Osteocyte (in vitro differentiated cells): Measurements from ENCODE around the gene DAPK1. TPM values are rescaled to one million over a fixed set of nuclear protein-coding genes. Genes with fewer than 3 reads are reported as not detected.
A peak's percentile ranks its signal among the peaks of the same experiment; 100 is the strongest.

ENCODE experiments used
- DNase-seq: peaks from one replicate; pipeline ENCODE4 v3.0.0; 2021; ENCODE audit warnings: mixed read lengths; ENCODE audit not compliant: unreplicated experiment; ENCODE audit errors: extremely low spot score
- H3K27ac Mint-ChIP-seq: one replicate; pipeline ENCODE4 v1.8.0; 2021; ENCODE audit warnings: mild to moderate bottlenecking, mixed read lengths; ENCODE audit not compliant: unreplicated experiment
- H3K27me3 Mint-ChIP-seq: one replicate; pipeline ENCODE4 v1.8.0; 2021; ENCODE audit warnings: mixed read lengths; ENCODE audit not compliant: unreplicated experiment
- H3K36me3 Mint-ChIP-seq: one replicate; pipeline ENCODE4 v1.8.0; 2021; ENCODE audit warnings: mixed read lengths; ENCODE audit not compliant: unreplicated experiment
- H3K4me1 Mint-ChIP-seq: one replicate; pipeline ENCODE4 v1.8.0; 2021; ENCODE audit warnings: mixed read lengths; ENCODE audit not compliant: unreplicated experiment
- H3K4me3 Mint-ChIP-seq: one replicate; pipeline ENCODE4 v1.8.0; 2021; ENCODE audit warnings: mild to moderate bottlenecking, moderate library complexity, mixed read lengths; ENCODE audit not compliant: unreplicated experiment
- H3K9me3 Mint-ChIP-seq: one replicate; pipeline ENCODE4 v1.8.0; 2021; ENCODE audit warnings: mixed read lengths; ENCODE audit not compliant: unreplicated experiment
- CTCF ChIP-seq: fragments of 200-600 bp; sonication (generic); IDR thresholded peaks from 2 replicates; pipeline ENCODE4 v1.5.0; 2021; ENCODE audit warnings: antibody characterized with exemption, mild to moderate bottlenecking, moderate library complexity
- total RNA-seq: library from RNA; stranded (reverse); gene quantifications from 2 replicates; pipeline ENCODE4 v1.2.1, GENCODE V29; 2021

The DAPK1 gene
- total RNA-seq, 1 donor from 2014 or later, result 304 TPM

GRCh38 chr9:87517732-87518131, 20.1 kb downstream of the DAPK1 start:
- H3K27ac Mint-ChIP-seq, result no peak overlapping the region
- DNase-seq, result no peak
- H3K4me3 Mint-ChIP-seq, result no peak overlapping the region
- H3K36me3 Mint-ChIP-seq, result peaks cover 59% of the 10 kb centered on the region
- H3K9me3 Mint-ChIP-seq, result no peaks in the 10 kb centered on the region
- TF ChIP-seq CTCF, result no peak
- peaks cover 54% of the 10 kb centered on the region for H3K4me1 Mint-ChIP-seq
- no peaks in the 10 kb centered on the region for H3K27me3 Mint-ChIP-seq

GRCh38 chr9:87518702-87519335, 21.2 kb downstream of the DAPK1 start:
- peaks cover 57% of the 10 kb centered on the region for H3K36me3 Mint-ChIP-seq
- TF ChIP-seq CTCF, result no peak
- H3K4me3 Mint-ChIP-seq, result no peak overlapping the region
- H3K9me3 Mint-ChIP-seq, result no peaks in the 10 kb centered on the region
- H3K4me1 Mint-ChIP-seq, result peaks cover 50% of the 10 kb centered on the region
- no peaks in the 10 kb centered on the region for H3K27me3 Mint-ChIP-seq
- H3K27ac Mint-ChIP-seq, result peak overlapping the region; percentile 56
- DNase-seq, result peak; percentile 38

GRCh38 chr9:87519461-87519860, 21.8 kb downstream of the DAPK1 start:
- no peaks in the 10 kb centered on the region for H3K9me3 Mint-ChIP-seq
- H3K27me3 Mint-ChIP-seq, result no peaks in the 10 kb centered on the region
- H3K4me3 Mint-ChIP-seq, result no peak overlapping the region
- peaks cover 44% of the 10 kb centered on the region for H3K4me1 Mint-ChIP-seq
- peak; percentile 53 for DNase-seq
- H3K36me3 Mint-ChIP-seq, result peaks cover 56% of the 10 kb centered on the region
- no peak for TF ChIP-seq CTCF
- no peak overlapping the region for H3K27ac Mint-ChIP-seq

GRCh38 chr9:87520172-87520683, 22.6 kb downstream of the DAPK1 start:
- Mint-ChIP-seq H3K36me3 (peaks cover 56% of the 10 kb centered on the region), H3K27me3 (no peaks in the 10 kb centered on the region), H3K9me3 (no peaks in the 10 kb centered on the region), H3K4me3 (no peak overlapping the region), H3K27ac (no peak overlapping the region), H3K4me1 (peaks cover 38% of the 10 kb centered on the region)
- DNase-seq, result peak; percentile 34
- no peak for TF ChIP-seq CTCF

- H3K36me3 Mint-ChIP-seq, result peaks cover 58% of the 10 kb centered on the region
- no peak overlapping the region for H3K4me3 Mint-ChIP-seq
- peak; percentile 51 for DNase-seq
- peaks cover 27% of the 10 kb centered on the region for H3K4me1 Mint-ChIP-seq
- TF ChIP-seq CTCF, result no peak
- H3K27me3 Mint-ChIP-seq, result no peaks in the 10 kb centered on the region
- H3K9me3 Mint-ChIP-seq, result no peaks in the 10 kb centered on the region
- no peak overlapping the region for H3K27ac Mint-ChIP-seq
Observed at GRCh38 chr9:87521834-87522233, 24.2 kb downstream of the DAPK1 start.
